CD8-positive, alpha-beta memory T cell (primary cell): ENCODE measurements around the gene TSPEAR. TPM values are rescaled to one million over a fixed set of nuclear protein-coding genes. Genes with fewer than 3 reads are reported as not detected.
"Not testable (repeated sequence)": the region's sequence is repeated elsewhere in the genome, so short reads cannot be mapped to it uniquely, and the experiment has no call there.

ENCODE experiments used
- CTCF ChIA-PET: fragments of 350-600 bp; sonication (Branson Sonifier 250); formaldehyde crosslinking; loops from one replicate; lab custom pipeline; 2021; ENCODE audit warnings: antibody characterized with exemption; lab: Charles Lee
- POLR2A ChIA-PET: fragments of 350-600 bp; sonication (Branson Sonifier 250); formaldehyde crosslinking; loops from one replicate; lab custom pipeline; 2021; ENCODE audit warnings: antibody characterized with exemption; lab: Charles Lee
- DNase-seq, 5 donors: peaks; one replicate each; pipeline versions ENCODE4 v3.0.0 to v3.0.0-alpha.2; 2020 to 2022; ENCODE audit warnings: mixed read lengths in 1 of 5
- H3K27ac ChIP-seq: one replicate; pipeline ENCODE4 v1.7.0; 2013; ENCODE audit warnings: low read depth, mild to moderate bottlenecking, low read length, moderate library complexity
- H3K27me3 ChIP-seq: 2 replicates; pipeline ENCODE4 v1.7.0; 2013; ENCODE audit warnings: low read length, mild to moderate bottlenecking; ENCODE audit not compliant: insufficient read depth, poor library complexity, severe bottlenecking
- H3K36me3 ChIP-seq: 2 replicates; pipeline ENCODE4 v1.7.0; 2013; ENCODE audit warnings: mild to moderate bottlenecking, low read length, moderate library complexity; ENCODE audit not compliant: insufficient read depth
- H3K4me1 ChIP-seq: 2 replicates; pipeline ENCODE4 v1.7.0; 2013; ENCODE audit warnings: mild to moderate bottlenecking, low read length, moderate library complexity; ENCODE audit not compliant: insufficient read depth
- H3K4me3 ChIP-seq: 2 replicates; pipeline ENCODE4 v1.7.0; 2013; ENCODE audit warnings: mild to moderate bottlenecking, low read length
- H3K9me3 ChIP-seq: 2 replicates; pipeline ENCODE4 v1.7.0; 2013; ENCODE audit warnings: mild to moderate bottlenecking, low read length
- H3K27ac Mint-ChIP-seq, 8 donors: one replicate each; pipeline ENCODE4 v1.8.0; 2020 to 2021; ENCODE audit warnings: mixed read lengths in 8 of 8, mild to moderate bottlenecking in 6 of 8, inconsistent platforms in 3 of 8, moderate library complexity in 3 of 8
- H3K27me3 Mint-ChIP-seq, 2 donors: one replicate each; pipeline ENCODE4 v1.8.0; 2020 to 2021; ENCODE audit warnings: mixed read lengths in 2 of 2, mild to moderate bottlenecking in 1 of 2, moderate library complexity in 1 of 2
- H3K36me3 Mint-ChIP-seq, 3 donors: one replicate each; pipeline ENCODE4 v1.8.0; 2020 to 2021; ENCODE audit warnings: mixed read lengths in 3 of 3, inconsistent platforms in 1 of 3, mild to moderate bottlenecking in 1 of 3
- H3K4me1 Mint-ChIP-seq, 3 donors: one replicate each; pipeline ENCODE4 v1.8.0; 2020 to 2021; ENCODE audit warnings: mixed read lengths in 3 of 3, inconsistent platforms in 1 of 3, mild to moderate bottlenecking in 1 of 3
- H3K4me3 Mint-ChIP-seq, 7 donors: one replicate each; pipeline ENCODE4 v1.8.0; 2020 to 2021; ENCODE audit warnings: mixed read lengths in 7 of 7, mild to moderate bottlenecking in 6 of 7, moderate library complexity in 4 of 7, inconsistent platforms in 2 of 7
- H3K9me3 Mint-ChIP-seq, 5 donors: one replicate each; pipeline ENCODE4 v1.8.0; 2020 to 2022; ENCODE audit warnings: mixed read lengths in 5 of 5, mild to moderate bottlenecking in 3 of 5, moderate library complexity in 2 of 5, inconsistent platforms in 1 of 5
- polyA plus RNA-seq: library from polyadenylated mRNA; unstranded; fragments of 300-500 nt; fragmentation: Illumina TruSeq; gene quantifications from one replicate; pipeline ENCODE4 v1.2.3, GENCODE V29; 2021
- total RNA-seq, 2 experiments: library from RNA; stranded (reverse); gene quantifications; one replicate each; pipeline ENCODE4 v1.2.3, GENCODE V29; 2021

Gene TSPEAR
- total and polyA plus RNA-seq, 3 experiments from 2014 or later, result 0.05 TPM; not detected in 2

GRCh38 chr21:44649521-44650100 is 61.8 kb downstream of the TSPEAR start:
- Histone ChIP-seq H3K4me1 (peaks cover 15% of the 10 kb centered on the region), H3K4me3 (no peak overlapping the region), H3K27me3 (no peaks in the 10 kb centered on the region), H3K36me3 (no peaks in the 10 kb centered on the region), H3K9me3 (no peaks in the 10 kb centered on the region), H3K27ac (no peak overlapping the region)
- Mint-ChIP-seq H3K27ac (peak overlapping the region in 2 of 8 donors; percentile 22 to 47), H3K4me1 (peaks cover 14 to 30% (median 27%) of the 10 kb centered on the region in 3 donors), H3K9me3 (peaks cover 6 to 15% (median 14%) of the 10 kb centered on the region in 5 donors), H3K4me3 (no peak overlapping the region), H3K27me3 (no peaks in the 10 kb centered on the region), H3K36me3 (peaks cover 0 to 6% (median 4%) of the 10 kb centered on the region in 3 donors)
- no peak for DNase-seq
- ChIA-PET CTCF (interaction anchor here (1.1 to 1.4 kb wide), 3 partner anchors 9 to 139 kb away, joined by 3 to 4 read pairs (median 3); no protein-coding TSS in a partner anchor), POLR2A (no interaction called here)

GRCh38 chr21:44648557-44649311 is 62.6 kb downstream of the TSPEAR start:
- H3K36me3 ChIP-seq, result no peaks in the 10 kb centered on the region
- no peak overlapping the region for H3K4me3 ChIP-seq
- H3K27me3 Mint-ChIP-seq, result no peaks in the 10 kb centered on the region
- ChIA-PET POLR2A (no interaction called here), CTCF (interaction anchor here (1.1 to 1.4 kb wide), 3 partner anchors 10 to 138 kb away, joined by 3 to 4 read pairs (median 3); no protein-coding TSS in a partner anchor)
- peak overlapping the region in 1 of 8 donors; percentile 58 for H3K27ac Mint-ChIP-seq
- peaks cover 6% of the 10 kb centered on the region for H3K4me1 ChIP-seq
- H3K9me3 Mint-ChIP-seq, result peaks cover 14 to 23% (median 18%) of the 10 kb centered on the region in 5 donors
- no peak overlapping the region for H3K27ac ChIP-seq
- DNase-seq, result no peak
- H3K36me3 Mint-ChIP-seq, result peaks cover 0 to 11% (median 5%) of the 10 kb centered on the region in 3 donors
- H3K9me3 ChIP-seq, result no peaks in the 10 kb centered on the region
- no peaks in the 10 kb centered on the region for H3K27me3 ChIP-seq
- peaks cover 6 to 21% (median 18%) of the 10 kb centered on the region in 3 donors for H3K4me1 Mint-ChIP-seq
- H3K4me3 Mint-ChIP-seq, result peak overlapping the region in 1 of 7 donors; percentile 59

GRCh38 chr21:44647222-44647552 is 64.2 kb downstream of the TSPEAR start:
- no peak overlapping the region for H3K4me3 Mint-ChIP-seq
- H3K9me3 ChIP-seq, result no peaks in the 10 kb centered on the region
- H3K27ac Mint-ChIP-seq, result peak overlapping the region in 2 of 8 donors; percentile 12 to 45
- POLR2A ChIA-PET, result interaction anchor here (0.5 kb wide), 1 partner anchor 35 kb away, joined by 3 read pairs; no protein-coding TSS in a partner anchor
- peaks cover 1 to 20% (median 5%) of the 10 kb centered on the region in 3 donors for H3K36me3 Mint-ChIP-seq
- H3K4me1 ChIP-seq, result no peaks in the 10 kb centered on the region
- peaks cover 0 to 10% (median 9%) of the 10 kb centered on the region in 3 donors for H3K4me1 Mint-ChIP-seq
- no peaks in the 10 kb centered on the region for H3K27me3 ChIP-seq
- H3K36me3 ChIP-seq, result no peaks in the 10 kb centered on the region
- H3K27ac ChIP-seq, result no peak overlapping the region
- H3K27me3 Mint-ChIP-seq, result no peaks in the 10 kb centered on the region
- H3K9me3 Mint-ChIP-seq, result peaks cover 19 to 33% (median 26%) of the 10 kb centered on the region in 5 donors
- DNase-seq, result no peak
- CTCF ChIA-PET, result no interaction called here
- no peak overlapping the region for H3K4me3 ChIP-seq

GRCh38 chr21:44646366-44647221 is 64.8 kb downstream of the TSPEAR start, which contains the start of gene KRTAP10-11:
Gene KRTAP10-11, plus strand, starts transcription at chr21:44646414. Its CDS starts 45 bp downstream, at chr21:44646459.
- H3K4me3 Mint-ChIP-seq, H3K4me1 ChIP-seq, H3K4me3 ChIP-seq, H3K27ac ChIP-seq, H3K36me3 ChIP-seq, H3K27me3 Mint-ChIP-seq, POLR2A ChIA-PET, H3K4me1 Mint-ChIP-seq, CTCF ChIA-PET, H3K27me3 ChIP-seq, H3K9me3 ChIP-seq, DNase-seq: not testable (repeated sequence)
- Mint-ChIP-seq H3K36me3 (peaks cover 1 to 20% (median 5%) of the 10 kb centered on the region in 3 donors), H3K9me3 (peaks cover 19 to 34% (median 26%) of the 10 kb centered on the region in 5 donors), H3K27ac (peak within 1 kb of the TSS in 4 of 8 donors; percentile 12 to 74 (median 57))

GRCh38 chr21:44644878-44645277 is 66.5 kb downstream of the TSPEAR start:
- Histone ChIP-seq H3K4me1 (no peaks in the 10 kb centered on the region), H3K9me3 (no peaks in the 10 kb centered on the region), H3K27ac (no peak overlapping the region), H3K27me3 (no peaks in the 10 kb centered on the region), H3K4me3 (no peak overlapping the region), H3K36me3 (no peaks in the 10 kb centered on the region)
- no peak for DNase-seq
- Mint-ChIP-seq H3K27me3 (peaks cover 2 to 15% of the 10 kb centered on the region in 2 donors), H3K4me3 (no peak overlapping the region), H3K36me3 (peaks cover 1 to 29% (median 5%) of the 10 kb centered on the region in 3 donors), H3K9me3 (peaks cover 22 to 38% (median 32%) of the 10 kb centered on the region in 5 donors), H3K4me1 (peaks cover 0 to 6% (median 5%) of the 10 kb centered on the region in 3 donors), H3K27ac (peak overlapping the region in 1 of 8 donors; percentile 9)
- ChIA-PET CTCF (interaction anchor here (0.8 kb wide), 1 partner anchor 15 kb away, joined by 3 read pairs; no protein-coding TSS in a partner anchor), POLR2A (interaction anchor here (1.1 kb wide), 1 partner anchor 12 kb away, joined by 3 read pairs; the partner anchor contains the start of gene KRTAP12-3)

GRCh38 chr21:44643741-44644310 is 67.5 kb downstream of the TSPEAR start:
- CTCF ChIA-PET, result no interaction called here
- Mint-ChIP-seq H3K4me3 (no peak overlapping the region), H3K36me3 (peaks cover 1 to 31% (median 5%) of the 10 kb centered on the region in 3 donors), H3K27me3 (peaks cover 2 to 17% of the 10 kb centered on the region in 2 donors), H3K9me3 (peaks cover 24 to 38% (median 32%) of the 10 kb centered on the region in 5 donors), H3K27ac (no peak overlapping the region), H3K4me1 (peaks cover 0 to 6% (median 5%) of the 10 kb centered on the region in 3 donors)
- Histone ChIP-seq H3K27ac (no peak overlapping the region), H3K9me3 (no peaks in the 10 kb centered on the region), H3K27me3 (no peaks in the 10 kb centered on the region), H3K4me1 (no peaks in the 10 kb centered on the region), H3K4me3 (no peak overlapping the region), H3K36me3 (no peaks in the 10 kb centered on the region)
- DNase-seq, result no peak
- POLR2A ChIA-PET, result interaction anchor here (1.1 kb wide), 1 partner anchor 14 kb away, joined by 3 read pairs; the partner anchor contains the start of gene KRTAP12-3

GRCh38 chr21:44640761-44641160 is 70.6 kb downstream of the TSPEAR start:
- ChIA-PET CTCF (no interaction called here), POLR2A (no interaction called here)
- H3K4me1 Mint-ChIP-seq, result no peaks in the 10 kb centered on the region
- Histone ChIP-seq H3K4me1 (no peaks in the 10 kb centered on the region), H3K4me3 (no peak overlapping the region), H3K27ac (no peak overlapping the region), H3K27me3 (no peaks in the 10 kb centered on the region), H3K9me3 (no peaks in the 10 kb centered on the region), H3K36me3 (no peaks in the 10 kb centered on the region)
- peaks cover 2 to 17% of the 10 kb centered on the region in 2 donors for H3K27me3 Mint-ChIP-seq
- peaks cover 1 to 31% (median 5%) of the 10 kb centered on the region in 3 donors for H3K36me3 Mint-ChIP-seq
- H3K27ac Mint-ChIP-seq, result no peak overlapping the region
- no peak overlapping the region for H3K4me3 Mint-ChIP-seq
- DNase-seq, result no peak
- H3K9me3 Mint-ChIP-seq, result peaks cover 24 to 34% (median 32%) of the 10 kb centered on the region in 5 donors
